LNCAP (cell line): ENCODE measurements around the gene BOLA2B.

Experiments
- TF ChIP-seq, protein P1 (sequence below): fragments of 450-650 bp; IDR thresholded peaks from 2 replicates; pipeline ENCODE4 v1.5.1; 2017; ENCODE audit warnings: mild to moderate bottlenecking

The BOLA2B gene

GRCh38 chr16:30166202-30166902 lies 27.1 kb downstream of the BOLA2B start:
- TF ChIP-seq, protein P1, sequence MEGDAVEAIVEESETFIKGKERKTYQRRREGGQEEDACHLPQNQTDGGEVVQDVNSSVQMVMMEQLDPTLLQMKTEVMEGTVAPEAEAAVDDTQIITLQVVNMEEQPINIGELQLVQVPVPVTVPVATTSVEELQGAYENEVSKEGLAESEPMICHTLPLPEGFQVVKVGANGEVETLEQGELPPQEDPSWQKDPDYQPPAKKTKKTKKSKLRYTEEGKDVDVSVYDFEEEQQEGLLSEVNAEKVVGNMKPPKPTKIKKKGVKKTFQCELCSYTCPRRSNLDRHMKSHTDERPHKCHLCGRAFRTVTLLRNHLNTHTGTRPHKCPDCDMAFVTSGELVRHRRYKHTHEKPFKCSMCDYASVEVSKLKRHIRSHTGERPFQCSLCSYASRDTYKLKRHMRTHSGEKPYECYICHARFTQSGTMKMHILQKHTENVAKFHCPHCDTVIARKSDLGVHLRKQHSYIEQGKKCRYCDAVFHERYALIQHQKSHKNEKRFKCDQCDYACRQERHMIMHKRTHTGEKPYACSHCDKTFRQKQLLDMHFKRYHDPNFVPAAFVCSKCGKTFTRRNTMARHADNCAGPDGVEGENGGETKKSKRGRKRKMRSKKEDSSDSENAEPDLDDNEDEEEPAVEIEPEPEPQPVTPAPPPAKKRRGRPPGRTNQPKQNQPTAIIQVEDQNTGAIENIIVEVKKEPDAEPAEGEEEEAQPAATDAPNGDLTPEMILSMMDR = no peak

GRCh38 chr16:30163538-30163937 lies 29.9 kb downstream of the BOLA2B start:
- TF ChIP-seq, protein P1 = no peak

DNA sequence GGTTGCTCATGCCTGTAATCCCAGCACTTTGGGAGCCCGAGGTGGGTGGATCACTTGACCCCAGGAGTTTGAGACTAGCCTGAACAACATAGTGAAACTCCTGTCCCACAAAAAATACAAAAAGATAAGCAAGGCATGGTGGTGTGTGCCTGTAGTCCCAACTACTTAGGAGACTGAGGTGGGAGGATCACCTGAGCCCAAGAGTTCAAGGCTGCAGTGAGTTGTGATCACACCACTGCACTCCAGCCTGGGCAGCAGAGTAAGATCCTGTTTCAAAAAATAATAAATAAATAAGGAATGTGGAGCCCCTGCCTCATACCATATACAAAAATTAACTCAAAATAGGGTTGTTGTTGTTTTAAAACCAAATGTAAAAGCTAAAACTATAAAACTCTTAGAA lies 36.3 kb downstream of the BOLA2B start:
- TF ChIP-seq, protein P1 = no peak

- TF ChIP-seq, protein P1 = no peak
These were observed 38.3 kb downstream of the BOLA2B start for GRCh38 chr16:30155188-30155587.

GRCh38 chr16:30152517-30152916 lies 40.9 kb downstream of the BOLA2B start:
- TF ChIP-seq, protein P1 = no peak

- TF ChIP-seq, protein P1 = no peak
These were observed 42.4 kb downstream of the BOLA2B start for GRCh38 chr16:30151091-30151490.

- TF ChIP-seq, protein P1 = no peak
These were observed 44.1 kb downstream of the BOLA2B start for GRCh38 chr16:30149250-30149930.
